Esophagus squamous epithelium (tissue), 5 donors: ENCODE measurements around the gene YAF2. TPM values are rescaled to one million over a fixed set of nuclear protein-coding genes. Genes with fewer than 3 reads are reported as not detected.

Source experiments
- DNase-seq: peaks from one replicate; lab custom pipeline; 2025; lab: John Stamatoyannopoulos, UW
- H3K27ac ChIP-seq, 4 donors: fragments of 200-600 bp; sonication (generic); one replicate each; pipeline ENCODE4 v1.5.1; 2016 to 2019; ENCODE audit warnings: mild to moderate bottlenecking in 1 of 4
- H3K27me3 ChIP-seq, 4 donors: fragments of 200-600 bp; sonication (generic); 1 replicate in 3 of 4; 2 replicates in 1 of 4; pipeline versions ENCODE4 v1.5.1 to v1.6.0; 2017 to 2021; ENCODE audit warnings: antibody characterized with exemption in 1 of 4
- H3K36me3 ChIP-seq, 3 donors: fragments of 200-600 bp; sonication (generic); one replicate each; pipeline ENCODE4 v1.5.1; 2016 to 2019
- H3K4me1 ChIP-seq, 3 donors: fragments of 200-600 bp; sonication (generic); one replicate each; pipeline ENCODE4 v1.5.1; 2017 to 2019
- H3K4me3 ChIP-seq, 4 donors: fragments of 200-600 bp; sonication (generic); 1 replicate in 3 of 4; 2 replicates in 1 of 4; pipeline ENCODE4 v1.5.1; 2016 to 2019; ENCODE audit warnings: mild to moderate bottlenecking in 2 of 4, moderate library complexity in 1 of 4
- H3K9me3 ChIP-seq, 3 donors: fragments of 200-600 bp; sonication (generic); one replicate each; pipeline ENCODE4 v1.5.1; 2016 to 2019
- CTCF ChIP-seq, 6 experiments: fragments of 450-650 bp in 4 of 6; fragments of 200-600 bp in 2 of 6; sonication (generic) in 2 of 6; IDR thresholded peaks; one replicate each; pipeline ENCODE4 v1.5.1; 2016 to 2019; ENCODE audit warnings: antibody characterized with exemption in 6 of 6, mild to moderate bottlenecking in 4 of 6, moderate library complexity in 4 of 6
- POLR2A ChIP-seq, 4 donors: fragments of 450-650 bp; IDR thresholded peaks; one replicate each; pipeline ENCODE4 v1.6.1; 2017; ENCODE audit warnings: antibody characterized with exemption in 4 of 4, mild to moderate bottlenecking in 4 of 4, moderate library complexity in 3 of 4
- WGBS, 2 donors: methylation state at CpG; one replicate each; pipeline ENCODE4 v1.1.5; 2018; 5-methylcytosine and 5-hydroxymethylcytosine counted together
- intact Hi-C: fragments of 100-400 bp; cut with DNase I; formaldehyde crosslinking; loops from one replicate; pipeline ENCODE4 v1.15.0; 2022
- total RNA-seq, 4 donors: library from RNA; depleted of rRNA; stranded (reverse); fragments of >200 nt; gene quantifications; one replicate each; pipeline ENCODE4 v1.1.0, GENCODE V29; 2016
- donor health status: DM: yes; HTN: yes; CAD: no.

YAF2 gene
- total RNA-seq, 4 donors from 2014 or later: 4.9 to 25.2 (median 12.4) TPM

- no peak for TF ChIP-seq CTCF (IDR thresholded peaks at IDR 0.05)
- TF ChIP-seq POLR2A (IDR thresholded peaks at IDR 0.05): no peak
- Histone ChIP-seq H3K4me3 (no peak overlapping the region), H3K36me3 (no peaks in the 10 kb centered on the region), H3K27me3 (peaks cover 0 to 4% (median 0%) of the 10 kb centered on the region in 4 donors), H3K27ac (no peak overlapping the region), H3K4me1 (no peaks in the 10 kb centered on the region), H3K9me3 (no peaks in the 10 kb centered on the region)
- WGBS, 2 donors: 78 to 94% methylated on average over 3 to 10 of the region's 17 CpGs
- DNase-seq: no peak
- intact Hi-C loops: no loop called here
These were observed 28.7 kb upstream of the YAF2 start for GRCh38 chr12:42266579-42267230.

- WGBS, 2 donors: 37 to 46% methylated on average over 2 of the region's 2 CpGs
- H3K36me3 ChIP-seq: no peaks in the 10 kb centered on the region
- DNase-seq: no peak
- no peaks in the 10 kb centered on the region for H3K9me3 ChIP-seq
- peaks cover 0 to 10% (median 0%) of the 10 kb centered on the region in 3 donors for H3K4me1 ChIP-seq
- intact Hi-C loops: no loop called here
- no peaks in the 10 kb centered on the region for H3K27me3 ChIP-seq
- TF ChIP-seq CTCF (IDR thresholded peaks at IDR 0.05) (no peak), POLR2A (IDR thresholded peaks at IDR 0.05) (no peak)
- no peak overlapping the region for H3K27ac ChIP-seq
- no peak overlapping the region for H3K4me3 ChIP-seq
These were observed 24.2 kb upstream of the YAF2 start for GRCh38 chr12:42262271-42262670.

GRCh38 chr12:42261708-42262107, 23.7 kb upstream of the YAF2 start:
- H3K4me3 ChIP-seq: no peak overlapping the region
- peaks cover 0 to 10% (median 0%) of the 10 kb centered on the region in 3 donors for H3K4me1 ChIP-seq
- no peak for DNase-seq
- TF ChIP-seq CTCF (IDR thresholded peaks at IDR 0.05) (no peak), POLR2A (IDR thresholded peaks at IDR 0.05) (no peak)
- no peaks in the 10 kb centered on the region for H3K9me3 ChIP-seq
- WGBS, 2 donors: 48 to 74% methylated on average over 4 of the region's 4 CpGs
- no peaks in the 10 kb centered on the region for H3K36me3 ChIP-seq
- H3K27ac ChIP-seq: no peak overlapping the region
- intact Hi-C loops: no loop called here
- H3K27me3 ChIP-seq: no peaks in the 10 kb centered on the region

GRCh38 chr12:42260518-42260917, 22.5 kb upstream of the YAF2 start:
- H3K4me1 ChIP-seq: peaks cover 0 to 10% (median 0%) of the 10 kb centered on the region in 3 donors
- H3K27me3 ChIP-seq: no peaks in the 10 kb centered on the region
- no peak overlapping the region for H3K27ac ChIP-seq
- no peaks in the 10 kb centered on the region for H3K36me3 ChIP-seq
- TF ChIP-seq POLR2A (IDR thresholded peaks at IDR 0.05): no peak
- TF ChIP-seq CTCF (IDR thresholded peaks at IDR 0.05): no peak
- intact Hi-C loops: no loop called here
- 36 to 68% methylated on average over 4 to 6 of the region's 6 CpGs for WGBS, 2 donors
- DNase-seq: no peak
- H3K9me3 ChIP-seq: no peaks in the 10 kb centered on the region
- no peak overlapping the region for H3K4me3 ChIP-seq

GRCh38 chr12:42259699-42260098, 21.7 kb upstream of the YAF2 start:
- DNase-seq: no peak
- Histone ChIP-seq H3K27me3 (no peaks in the 10 kb centered on the region), H3K36me3 (no peaks in the 10 kb centered on the region), H3K4me1 (peaks cover 0 to 10% (median 0%) of the 10 kb centered on the region in 3 donors), H3K9me3 (no peaks in the 10 kb centered on the region), H3K27ac (no peak overlapping the region), H3K4me3 (no peak overlapping the region)
- WGBS, 2 donors: 97 to 100% methylated on average over 4 of the region's 4 CpGs
- intact Hi-C loops: no loop called here
- no peak for TF ChIP-seq CTCF (IDR thresholded peaks at IDR 0.05)
- no peak for TF ChIP-seq POLR2A (IDR thresholded peaks at IDR 0.05)
